ENCODE data around the gene SLC22A23.
A peak's percentile ranks its signal among the peaks of the same experiment; 100 is the strongest.

The SLC22A23 gene

DNA sequence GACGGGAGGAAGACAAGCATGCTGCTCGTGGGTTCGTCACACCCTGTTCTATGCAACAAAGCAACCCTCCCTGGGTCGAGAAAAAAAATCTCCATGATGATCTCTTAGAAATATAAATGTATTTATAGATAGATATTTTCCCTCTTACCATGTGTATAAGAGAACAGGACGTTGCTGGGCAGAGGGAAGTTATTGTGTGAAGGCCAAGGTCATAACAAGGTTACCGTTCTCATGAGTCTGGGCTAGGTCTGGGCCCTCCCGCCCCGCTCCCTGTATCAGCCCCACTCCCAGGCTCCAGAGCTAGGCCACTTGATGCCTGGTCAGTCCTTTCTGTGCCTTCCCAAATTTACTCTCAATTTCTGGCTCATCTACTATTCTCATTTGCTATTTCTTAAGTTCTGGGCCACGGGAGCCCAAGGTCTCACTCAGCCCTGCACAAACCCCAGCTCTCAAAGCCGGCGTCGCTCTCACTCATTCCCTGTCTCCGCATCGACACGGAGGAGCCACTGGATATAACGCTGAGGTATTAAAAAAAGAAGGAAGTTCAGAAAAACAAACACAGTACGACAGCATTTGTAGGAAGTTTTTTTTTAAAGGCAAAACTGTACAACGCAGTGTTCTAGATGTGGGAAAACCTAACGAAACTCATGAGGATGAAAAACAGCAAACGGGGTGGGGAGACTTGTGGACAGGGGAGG is 101.3 kb downstream of the SLC22A23 start:
- Histone ChIP-seq H3K9me2 (replicated peaks; ENCODE audit: insufficient read depth, low read length) (no peaks in the 10 kb centered on the region), H3K4me1 (ENCODE audit: low read length) (peaks cover 7% of the 10 kb centered on the region; the same call in 1 of the 2 replicates), H3K4me3 (ENCODE audit: low read length) (no peak overlapping the region), H3K36me3 (replicated peaks; ENCODE audit: insufficient read depth, low read length) (no peaks in the 10 kb centered on the region), H3K9ac (ENCODE audit: low read length) (no peak overlapping the region), H3K27me3 (replicated peaks; ENCODE audit: insufficient read depth, low read length) (no peaks in the 10 kb centered on the region), H3K27ac (ENCODE audit: low read length) (peak overlapping the region; percentile 22; the same call in 1 of the 2 replicates), H4K20me1 (ENCODE audit: insufficient read depth, low read length) (no peaks in the 10 kb centered on the region), H3K79me2 (ENCODE audit: low read length) (no peaks in the 10 kb centered on the region), H2AFZ (ENCODE audit: low read length) (0 out of 2 replicates have a peak overlapping the region, but pooled peaks have one; percentile 25), H3K9me3 (replicated peaks; ENCODE audit: insufficient read depth, low read length) (no peaks in the 10 kb centered on the region), H3K4me2 (ENCODE audit: low read depth, low read length) (no peak overlapping the region), H3F3A (ENCODE audit: insufficient read depth, low read length) (peaks cover 18% of the 10 kb centered on the region; the same call in 1 of the 2 replicates)
- DNase-seq: no peak
- TF ChIP-seq EZH2phosphoT487 (IDR thresholded peaks at IDR 0.05; ENCODE audit: low read length) (no peak), EZH2 (optimal IDR thresholded peaks at IDR 0.05; ENCODE audit: low read depth, low read length) (no peak)
- TF ChIP-seq, protein P1, sequence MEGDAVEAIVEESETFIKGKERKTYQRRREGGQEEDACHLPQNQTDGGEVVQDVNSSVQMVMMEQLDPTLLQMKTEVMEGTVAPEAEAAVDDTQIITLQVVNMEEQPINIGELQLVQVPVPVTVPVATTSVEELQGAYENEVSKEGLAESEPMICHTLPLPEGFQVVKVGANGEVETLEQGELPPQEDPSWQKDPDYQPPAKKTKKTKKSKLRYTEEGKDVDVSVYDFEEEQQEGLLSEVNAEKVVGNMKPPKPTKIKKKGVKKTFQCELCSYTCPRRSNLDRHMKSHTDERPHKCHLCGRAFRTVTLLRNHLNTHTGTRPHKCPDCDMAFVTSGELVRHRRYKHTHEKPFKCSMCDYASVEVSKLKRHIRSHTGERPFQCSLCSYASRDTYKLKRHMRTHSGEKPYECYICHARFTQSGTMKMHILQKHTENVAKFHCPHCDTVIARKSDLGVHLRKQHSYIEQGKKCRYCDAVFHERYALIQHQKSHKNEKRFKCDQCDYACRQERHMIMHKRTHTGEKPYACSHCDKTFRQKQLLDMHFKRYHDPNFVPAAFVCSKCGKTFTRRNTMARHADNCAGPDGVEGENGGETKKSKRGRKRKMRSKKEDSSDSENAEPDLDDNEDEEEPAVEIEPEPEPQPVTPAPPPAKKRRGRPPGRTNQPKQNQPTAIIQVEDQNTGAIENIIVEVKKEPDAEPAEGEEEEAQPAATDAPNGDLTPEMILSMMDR (IDR thresholded peaks at IDR 0.05; ENCODE audit: low read length): no peak

DNA sequence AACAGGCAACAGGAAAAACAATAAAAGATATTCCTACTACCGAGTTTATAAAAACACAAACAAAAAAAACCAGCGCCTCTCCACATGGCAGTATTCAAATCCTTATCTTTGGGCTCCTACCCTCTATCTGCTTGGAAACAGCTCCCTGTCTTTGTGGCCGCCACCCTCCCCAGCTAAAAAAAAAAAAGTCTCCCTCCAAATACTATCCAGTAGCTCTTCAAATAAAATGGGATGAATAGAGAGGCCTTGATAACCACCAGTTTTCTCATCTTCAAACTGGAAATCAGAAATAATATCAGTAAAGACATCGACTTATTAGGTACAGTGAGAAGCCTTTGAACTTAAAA is 101.9 kb downstream of the SLC22A23 start:
- no peaks in the 10 kb centered on the region for H3K79me2 ChIP-seq (ENCODE audit: low read length)
- no peaks in the 10 kb centered on the region for H4K20me1 ChIP-seq (ENCODE audit: insufficient read depth, low read length)
- peaks cover 18% of the 10 kb centered on the region; the same call in 1 of the 2 replicates for H3F3A ChIP-seq (ENCODE audit: insufficient read depth, low read length)
- H3K36me3 ChIP-seq (replicated peaks; ENCODE audit: insufficient read depth, low read length): no peaks in the 10 kb centered on the region
- DNase-seq: no peak
- peaks cover 7% of the 10 kb centered on the region; the same call in 1 of the 2 replicates for H3K4me1 ChIP-seq (ENCODE audit: low read length)
- H3K27ac ChIP-seq (ENCODE audit: low read length): no peak overlapping the region
- H2AFZ ChIP-seq (ENCODE audit: low read length): no peak overlapping the region
- no peak overlapping the region for H3K4me2 ChIP-seq (ENCODE audit: low read depth, low read length)
- H3K27me3 ChIP-seq (replicated peaks; ENCODE audit: insufficient read depth, low read length): no peaks in the 10 kb centered on the region
- TF ChIP-seq EZH2 (optimal IDR thresholded peaks at IDR 0.05; ENCODE audit: low read depth, low read length) (no peak), EZH2phosphoT487 (IDR thresholded peaks at IDR 0.05; ENCODE audit: low read length) (no peak)
- TF ChIP-seq, protein P1 (IDR thresholded peaks at IDR 0.05; ENCODE audit: low read length): no peak
- H3K4me3 ChIP-seq (ENCODE audit: low read length): no peak overlapping the region
- H3K9me3 ChIP-seq (replicated peaks; ENCODE audit: insufficient read depth, low read length): no peaks in the 10 kb centered on the region
- no peaks in the 10 kb centered on the region for H3K9me2 ChIP-seq (replicated peaks; ENCODE audit: insufficient read depth, low read length)
- H3K9ac ChIP-seq (ENCODE audit: low read length): no peak overlapping the region

DNA sequence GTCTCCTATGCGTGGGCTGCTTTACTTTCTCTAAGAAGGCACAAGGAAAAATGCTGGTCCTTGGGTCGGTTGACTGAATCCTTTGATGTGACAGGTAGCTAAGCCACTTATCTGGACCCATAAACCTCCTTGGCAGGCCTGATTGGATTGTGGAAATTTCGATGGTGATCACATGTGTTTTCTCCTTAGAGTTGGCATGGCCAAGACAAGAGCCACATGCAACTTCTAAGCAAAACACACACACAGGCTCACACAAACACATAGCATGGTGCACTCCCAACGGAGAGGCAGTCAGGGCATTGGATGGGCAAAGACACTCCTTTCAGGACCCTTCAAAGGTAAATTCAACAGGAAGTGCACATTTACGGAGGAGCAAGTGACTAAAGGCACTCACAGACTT is 102.9 kb downstream of the SLC22A23 start:
- no peaks in the 10 kb centered on the region for H3K27me3 ChIP-seq (replicated peaks; ENCODE audit: insufficient read depth, low read length)
- H3K27ac ChIP-seq (ENCODE audit: low read length): no peak overlapping the region
- H3K79me2 ChIP-seq (ENCODE audit: low read length): no peaks in the 10 kb centered on the region
- DNase-seq: no peak
- no peak overlapping the region for H3K4me2 ChIP-seq (ENCODE audit: low read depth, low read length)
- no peak overlapping the region for H3K4me3 ChIP-seq (ENCODE audit: low read length)
- H4K20me1 ChIP-seq (ENCODE audit: insufficient read depth, low read length): no peaks in the 10 kb centered on the region
- H3F3A ChIP-seq (ENCODE audit: insufficient read depth, low read length): peaks cover 18% of the 10 kb centered on the region; the same call in 1 of the 2 replicates
- H3K9me3 ChIP-seq (replicated peaks; ENCODE audit: insufficient read depth, low read length): no peaks in the 10 kb centered on the region
- peaks cover 7% of the 10 kb centered on the region; the same call in 1 of the 2 replicates for H3K4me1 ChIP-seq (ENCODE audit: low read length)
- H3K9ac ChIP-seq (ENCODE audit: low read length): no peak overlapping the region
- no peak for TF ChIP-seq EZH2 (optimal IDR thresholded peaks at IDR 0.05; ENCODE audit: low read depth, low read length)
- no peak for TF ChIP-seq EZH2phosphoT487 (IDR thresholded peaks at IDR 0.05; ENCODE audit: low read length)
- TF ChIP-seq, protein P1 (IDR thresholded peaks at IDR 0.05; ENCODE audit: low read length): no peak
- no peak overlapping the region for H2AFZ ChIP-seq (ENCODE audit: low read length)
- no peaks in the 10 kb centered on the region for H3K9me2 ChIP-seq (replicated peaks; ENCODE audit: insufficient read depth, low read length)
- H3K36me3 ChIP-seq (replicated peaks; ENCODE audit: insufficient read depth, low read length): no peaks in the 10 kb centered on the region

Data from MM.1S (cell line).